Endothelial cell of umbilical vein (primary cell): ENCODE data around the gene CRABP1. TPM values are rescaled to one million over a fixed set of nuclear protein-coding genes. Genes with fewer than 3 reads are reported as not detected.

Experiments
- BruUV-seq: library from RNA; stranded (reverse); fragments of 400-500 nt; replicated peaks from 2 replicates; lab custom pipeline; 2021; lab: Mats Ljungman, UMichigan
- CTCF ChIA-PET: fragments of 300-600, 350-600 bp; sonication (Branson Sonifier 250); formaldehyde crosslinking; loops from one replicate; lab custom pipeline; 2021; ENCODE audit warnings: antibody characterized with exemption, inconsistent platforms; lab: Charles Lee
- POLR2A ChIA-PET: fragments of 300-600, 350-600 bp; sonication (Branson Sonifier 250); formaldehyde crosslinking; loops from one replicate; lab custom pipeline; 2021; ENCODE audit warnings: antibody characterized with exemption, inconsistent platforms; lab: Charles Lee
- DNase-seq: peaks from one replicate; pipeline ENCODE4 v3.0.0-alpha.2; 2011; ENCODE audit warnings: low read depth, low spot score
- FAIRE-seq: peaks from 2 replicates; lab custom pipeline; 2011; peaks lifted over from hg19 to GRCh38; lab: Jason Lieb, UNC
- H2AFZ ChIP-seq: 2 replicates; pipeline ENCODE4 v1.6.0; 2012; ENCODE audit warnings: low read depth, low read length, control low read depth, inconsistent platforms
- H3K27ac ChIP-seq: 2 replicates; pipeline ENCODE4 v1.5.1; 2011; ENCODE audit warnings: low read depth, mild to moderate bottlenecking, control low read depth, low read length, moderate library complexity; ENCODE audit not compliant: insufficient read depth
- H3K27me3 ChIP-seq, 2 experiments: 2 replicates each; pipeline versions ENCODE4 v1.6.0 to v1.6.1; 2011; ENCODE audit warnings: low read length in 2 of 2, mixed read lengths in 1 of 2; ENCODE audit not compliant: control insufficient read depth in 2 of 2, insufficient read depth in 2 of 2
- H3K36me3 ChIP-seq, 2 experiments: 2 replicates in 1 of 2; 3 replicates in 1 of 2; pipeline ENCODE4 v1.5.1; 2011; ENCODE audit warnings: low read length in 2 of 2, mild to moderate bottlenecking in 1 of 2, moderate library complexity in 1 of 2; ENCODE audit not compliant: control insufficient read depth in 2 of 2, insufficient read depth in 2 of 2; ENCODE audit errors: extremely low read depth in 1 of 2
- H3K4me1 ChIP-seq: 3 replicates; pipeline ENCODE4 v1.5.1; 2011; ENCODE audit warnings: mild to moderate bottlenecking, low read length; ENCODE audit not compliant: control insufficient read depth, insufficient read depth; ENCODE audit errors: extremely low read depth
- H3K4me2 ChIP-seq: 2 replicates; pipeline ENCODE4 v1.6.1; 2011; ENCODE audit warnings: low read length, control low read depth, mixed read lengths; ENCODE audit not compliant: insufficient read depth
- H3K4me3 ChIP-seq, 3 experiments: fragments of 200-600 bp in 1 of 3; sonication (generic), shearing (Covaris generic) in 1 of 3; replicated peaks in 1 of 3; 2 replicates each; pipeline ENCODE4 v1.5.1; 2011 to 2016; ENCODE audit warnings: control low read depth in 3 of 3, low read length in 3 of 3, mild to moderate bottlenecking in 2 of 3, inconsistent platforms in 1 of 3, low read depth in 1 of 3, moderate library complexity in 1 of 3; ENCODE audit not compliant: insufficient read depth in 1 of 3
- H3K79me2 ChIP-seq: 2 replicates; pipeline ENCODE4 v1.6.0; 2012; ENCODE audit warnings: low read length, inconsistent platforms; ENCODE audit not compliant: control insufficient read depth, insufficient read depth
- H3K9ac ChIP-seq: replicated peaks from 2 replicates; pipeline ENCODE3; 2011; ENCODE audit warnings: low read length, control low read depth; ENCODE audit not compliant: insufficient read depth; ENCODE audit errors: extremely low read depth
- H3K9me1 ChIP-seq: replicated peaks from 3 replicates; pipeline ENCODE4 v1.6.0; 2011; ENCODE audit warnings: mild to moderate bottlenecking, low read length; ENCODE audit not compliant: control insufficient read depth, insufficient read depth; ENCODE audit errors: extremely low read depth
- H3K9me3 ChIP-seq: replicated peaks from 2 replicates; pipeline ENCODE4 v1.5.1; 2012; ENCODE audit warnings: low read length, inconsistent platforms; ENCODE audit not compliant: control insufficient read depth, insufficient read depth
- H4K20me1 ChIP-seq: replicated peaks from 2 replicates; pipeline ENCODE3; 2011; ENCODE audit warnings: mild to moderate bottlenecking, low read length; ENCODE audit not compliant: control insufficient read depth, insufficient read depth; ENCODE audit errors: extremely low read depth
- CTCF ChIP-seq, 2 donors: IDR thresholded peaks; 1 replicate in 1 of 2; 2 replicates in 1 of 2; pipeline ENCODE4 v1.5.1; 2011; ENCODE audit warnings: low read length in 2 of 2, mild to moderate bottlenecking in 2 of 2, moderate library complexity in 2 of 2, control low read depth in 1 of 2, inconsistent platforms in 1 of 2, low read depth in 1 of 2; ENCODE audit not compliant: insufficient read depth in 1 of 2; ENCODE audit errors: extremely low read depth in 1 of 2
- EZH2 ChIP-seq: IDR thresholded peaks from 2 replicates; pipeline ENCODE4 v1.6.1; 2012; ENCODE audit warnings: borderline replicate concordance, low read depth, mild to moderate bottlenecking, moderate library complexity, low read length, inconsistent platforms; ENCODE audit not compliant: severe bottlenecking
- FOS ChIP-seq: IDR thresholded peaks from 2 replicates; pipeline ENCODE4 v1.6.1; 2011; ENCODE audit warnings: mild to moderate bottlenecking, low read length, moderate library complexity, borderline replicate concordance; ENCODE audit not compliant: insufficient read depth
- GATA2 ChIP-seq: IDR thresholded peaks from 2 replicates; pipeline ENCODE4 v1.7.0; 2011; ENCODE audit warnings: low read depth, mild to moderate bottlenecking, moderate library complexity, mixed read lengths, low read length; ENCODE audit not compliant: insufficient read length, insufficient read depth
- JUN ChIP-seq: IDR thresholded peaks from 2 replicates; pipeline ENCODE4 v1.6.1; 2011; ENCODE audit warnings: borderline replicate concordance, low read depth; ENCODE audit not compliant: insufficient read length, insufficient read depth
- MAX ChIP-seq: IDR thresholded peaks from 2 replicates; pipeline ENCODE4 v1.6.1; 2011; ENCODE audit not compliant: insufficient read depth, insufficient read length
- MYC ChIP-seq: IDR thresholded peaks from one replicate; pipeline ENCODE4 v1.6.1; 2011; ENCODE audit warnings: mild to moderate bottlenecking, low read depth, low read length
- POLR2A ChIP-seq: IDR thresholded peaks from 2 replicates; pipeline ENCODE4 v1.6.1; 2012; ENCODE audit warnings: low read depth, mild to moderate bottlenecking, control low read depth, low read length
- POLR2AphosphoS5 ChIP-seq: IDR thresholded peaks from 2 replicates; pipeline ENCODE4 v1.6.1; 2012; ENCODE audit warnings: low read depth, mild to moderate bottlenecking, control low read depth, low read length, moderate library complexity; ENCODE audit not compliant: insufficient read depth
- dilution Hi-C: fragments of 300-500 bp; cut with MboI; formaldehyde crosslinking; loops from one replicate; pipeline ENCODE4 v1.15.0; 2019; ENCODE audit warnings: low sequenced_read_pairs; ENCODE audit not compliant: extremely low pct_ligation_motif_present
- intact Hi-C: fragments of 100-400 bp; cut with micrococcal nuclease; formaldehyde crosslinking; loops from one replicate; pipeline ENCODE4 v1.10.0; 2022
- polyA plus RNA-seq, 4 experiments: library from polyadenylated mRNA; depleted of rRNA in 3 of 4; stranded (reverse) in 3 of 4; unstranded in 1 of 4; fragments of >200 nt; gene quantifications; 2 replicates each; pipeline versions ENCODE4 v1.2.1 to v1.2.3, GENCODE V29; 2011 to 2012; ENCODE audit warnings: missing spikeins in 1 of 4
- total RNA-seq: library from RNA; stranded (reverse); gene quantifications from 2 replicates; pipeline ENCODE4 v1.2.3, GENCODE V29; 2021

The CRABP1 gene
- total and polyA plus RNA-seq, 2 donors (not counting 3 experiments of a cell fraction or from before 2014, with no cell fraction given): 0.11 TPM; not detected in 1

- Histone ChIP-seq H3K4me1 (no peaks in the 10 kb centered on the region), H3K79me2 (no peaks in the 10 kb centered on the region), H3K27ac (no peak overlapping the region), H2AFZ (no peak overlapping the region), H3K36me3 (no peaks in the 10 kb centered on the region), H3K4me3 (no peak overlapping the region), H4K20me1 (no peaks in the 10 kb centered on the region), H3K9ac (no peak overlapping the region), H3K27me3 (peaks cover 3 to 11% of the 10 kb centered on the region in 2 experiments), H3K9me1 (no peaks in the 10 kb centered on the region), H3K9me3 (no peaks in the 10 kb centered on the region), H3K4me2 (no peak overlapping the region)
- ChIA-PET POLR2A (no interaction called here), CTCF (interaction anchor here (0.5 to 1.5 kb wide), 4 partner anchors 12 to 86 kb away, joined by 3 to 4 read pairs (median 3); no protein-coding TSS in a partner anchor)
- TF ChIP-seq MYC (no peak), EZH2 (no peak), JUN (no peak), CTCF (IDR thresholded peaks at IDR 0.05; ENCODE audit: extremely low read depth in 1 of 2, insufficient read depth in 1 of 2, low read depth in 1 of 2, low read length in 2 of 2) (no peak), FOS (no peak), GATA2 (no peak), MAX (no peak), POLR2A (no peak), POLR2AphosphoS5 (no peak)
- DNase-seq: no peak
- no peak for FAIRE-seq
- no TSS peak for BruUV-seq
- dilution Hi-C loops: no loop called here
- intact Hi-C loops: no loop called here
Observed at GRCh38 chr15:78394981-78395616, 54.9 kb downstream of the CRABP1 start.
